T-helper 17 cell (primary cell): Measurements from ENCODE around the gene HMG20A. TPM values are rescaled to one million over a fixed set of nuclear protein-coding genes. Genes with fewer than 3 reads are reported as not detected.

Experiments
- ATAC-seq: fragments of 150-1000 bp; cut with Tn5 transposase; 2 replicates; pipeline ENCODE4 v1.10.0; 2021; ENCODE audit warnings: mild to moderate bottlenecking, moderate library complexity
- DNase-seq, 3 donors: peaks; one replicate each; pipeline versions ENCODE4 v3.0.0 to v3.0.0-alpha.2; 2020 to 2021
- H3K9me3 ChIP-seq: one replicate; pipeline ENCODE4 v1.7.0; 2013; ENCODE audit warnings: low read length, mild to moderate bottlenecking; ENCODE audit not compliant: control insufficient read depth, poor library complexity, severe bottlenecking
- H3K27ac Mint-ChIP-seq: one replicate; pipeline ENCODE4 v1.8.0; 2022; ENCODE audit warnings: mild to moderate bottlenecking, moderate library complexity, mixed read lengths
- H3K27me3 Mint-ChIP-seq: one replicate; pipeline ENCODE4 v1.8.0; 2022; ENCODE audit warnings: mixed read lengths
- H3K36me3 Mint-ChIP-seq: one replicate; pipeline ENCODE4 v1.8.0; 2022; ENCODE audit warnings: low read depth, mixed read lengths
- H3K4me1 Mint-ChIP-seq: one replicate; pipeline ENCODE4 v1.8.0; 2022; ENCODE audit warnings: mild to moderate bottlenecking, mixed read lengths
- H3K4me3 Mint-ChIP-seq: one replicate; pipeline ENCODE4 v1.8.0; 2022; ENCODE audit warnings: mild to moderate bottlenecking, moderate library complexity, mixed read lengths
- total RNA-seq, 4 donors: library from RNA in 2 of 4; stranded (reverse) in 2 of 4; gene quantifications; one replicate each; pipeline ENCODE4 v1.2.3 and lab custom pipeline; 2022 to 2026

HMG20A gene
- total RNA-seq = 10 to 100 TPM; 22.3 to 30.6 TPM
- 30.3 to 46.1 reads per million in 2 donors for total RNA-seq (lab: John Stamatoyannopoulos, UW)

GRCh38 chr15:77420610-77421369 lies at the start of gene HMG20A:
Gene HMG20A, plus strand, starts transcription at chr15:77420888. Its CDS starts 37,520 bp downstream, at chr15:77458408.
- peak within 1 kb of the TSS; percentile 98 for H3K4me3 Mint-ChIP-seq
- peak; percentile 65 for ATAC-seq
- H3K27me3 Mint-ChIP-seq = peaks cover 8% of the 10 kb centered on the region
- H3K27ac Mint-ChIP-seq = peak within 1 kb of the TSS; percentile 97
- peaks cover 39% of the 10 kb centered on the region for H3K4me1 Mint-ChIP-seq
- H3K9me3 ChIP-seq = no peaks in the 10 kb centered on the region
- peak; percentile 19 to 26 (median 20) for DNase-seq
- peaks cover 3% of the 10 kb centered on the region for H3K36me3 Mint-ChIP-seq

DNA sequence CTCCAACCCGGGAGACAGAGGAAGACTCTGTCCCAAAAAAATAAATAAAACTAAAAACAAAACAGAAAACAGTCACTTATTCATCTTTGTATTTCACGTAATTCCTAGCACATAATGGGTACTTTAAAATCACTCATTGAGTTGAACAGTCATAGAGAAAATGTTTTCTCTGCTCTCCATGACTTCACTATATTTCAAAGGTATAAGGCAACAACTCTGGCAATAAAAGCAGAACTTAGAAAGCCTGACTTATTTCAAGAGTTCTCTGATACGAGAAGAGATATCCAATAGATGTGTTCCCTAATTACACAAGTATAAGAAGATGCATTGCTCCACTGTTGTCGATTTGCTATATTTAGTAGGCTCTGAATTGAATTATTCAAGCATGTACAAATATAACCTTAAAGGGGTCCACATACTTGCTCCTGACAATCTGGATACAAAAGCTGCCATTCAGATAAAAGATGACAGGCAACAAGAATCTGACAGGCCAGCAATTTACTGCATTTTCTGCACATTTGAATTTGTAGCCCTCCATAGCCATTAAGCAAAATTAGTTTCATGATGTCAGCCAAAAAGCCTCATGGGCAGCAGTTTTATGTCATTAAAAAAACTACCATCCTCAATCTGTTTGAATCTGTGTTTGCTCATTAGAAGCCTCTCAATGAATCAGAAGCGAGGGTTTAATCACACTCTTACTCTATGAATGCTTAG lies 48.7 kb upstream of the HMG20A start:
- ATAC-seq (no peak), DNase-seq (no peak)
- no peaks in the 10 kb centered on the region for H3K27me3 Mint-ChIP-seq
- no peaks in the 10 kb centered on the region for H3K9me3 ChIP-seq
- H3K4me3 Mint-ChIP-seq = no peak overlapping the region
- H3K27ac Mint-ChIP-seq = no peak overlapping the region
- no peaks in the 10 kb centered on the region for H3K4me1 Mint-ChIP-seq
- no peaks in the 10 kb centered on the region for H3K36me3 Mint-ChIP-seq

DNA sequence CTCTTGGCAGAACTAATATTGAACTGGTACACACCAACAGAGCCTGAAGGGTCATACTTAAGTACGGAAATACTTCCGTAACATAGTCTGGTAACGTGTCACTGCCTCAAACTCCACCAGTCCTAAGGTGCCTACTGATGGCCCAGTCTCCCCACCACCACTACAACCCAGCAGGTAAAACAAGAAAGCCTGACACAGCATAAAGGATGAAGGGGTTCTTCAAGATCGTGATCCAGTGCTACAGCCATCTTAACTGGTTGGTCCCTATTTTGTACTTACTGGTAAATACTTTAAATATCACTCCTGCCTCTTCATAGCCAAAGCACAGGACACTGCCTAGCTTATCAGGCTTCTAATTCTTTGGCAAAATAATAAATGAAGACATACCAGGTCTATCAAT lies 47.2 kb upstream of the HMG20A start:
- DNase-seq (no peak), ATAC-seq (no peak)
- Mint-ChIP-seq H3K27ac (no peak overlapping the region), H3K36me3 (no peaks in the 10 kb centered on the region), H3K4me3 (no peak overlapping the region), H3K27me3 (no peaks in the 10 kb centered on the region), H3K4me1 (no peaks in the 10 kb centered on the region)
- H3K9me3 ChIP-seq = no peaks in the 10 kb centered on the region

DNA sequence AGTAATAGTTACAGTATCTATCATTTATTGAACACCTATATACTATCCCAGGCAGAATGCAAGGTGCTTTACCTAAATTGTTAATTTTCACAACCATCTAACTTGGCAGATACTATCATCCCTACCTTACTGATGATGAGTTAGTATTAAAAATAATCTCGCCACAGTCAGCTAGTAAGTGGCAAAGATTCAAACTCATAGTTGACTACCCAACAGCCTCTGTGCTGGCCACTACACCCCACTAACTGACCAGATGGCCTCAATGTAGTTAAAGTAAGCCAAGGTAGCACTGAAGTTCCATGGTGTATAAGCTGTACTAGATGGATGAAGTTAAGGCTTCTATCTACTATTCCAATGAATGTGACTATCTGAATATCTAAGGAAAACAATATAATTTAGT lies 45.6 kb upstream of the HMG20A start:
- Mint-ChIP-seq H3K4me3 (no peak overlapping the region), H3K27me3 (no peaks in the 10 kb centered on the region), H3K36me3 (no peaks in the 10 kb centered on the region), H3K4me1 (no peaks in the 10 kb centered on the region), H3K27ac (no peak overlapping the region)
- no peak for ATAC-seq
- no peak for DNase-seq
- no peaks in the 10 kb centered on the region for H3K9me3 ChIP-seq

DNA sequence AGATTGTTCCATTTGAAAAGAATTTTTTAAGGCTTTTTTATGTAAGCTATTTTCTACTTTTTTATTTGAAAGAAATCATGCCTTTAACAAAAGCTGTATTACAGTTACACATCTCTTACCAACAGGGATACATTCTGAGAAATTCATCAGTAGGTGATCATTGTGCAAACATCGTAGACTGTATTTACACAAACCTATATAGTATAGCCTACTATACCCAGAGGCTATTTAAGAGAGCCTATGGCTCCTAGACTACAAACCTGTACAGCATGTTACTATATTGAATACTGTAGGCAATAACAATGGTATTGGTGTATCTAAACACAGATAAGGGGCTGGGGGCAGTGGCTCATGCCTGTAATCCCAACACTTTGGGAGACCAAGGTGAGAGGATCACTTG lies 43.9 kb upstream of the HMG20A start:
- no peak overlapping the region for H3K27ac Mint-ChIP-seq
- H3K4me3 Mint-ChIP-seq = no peak overlapping the region
- ATAC-seq (no peak), DNase-seq (no peak)
- H3K36me3 Mint-ChIP-seq = no peaks in the 10 kb centered on the region
- H3K9me3 ChIP-seq = no peaks in the 10 kb centered on the region
- no peaks in the 10 kb centered on the region for H3K4me1 Mint-ChIP-seq
- H3K27me3 Mint-ChIP-seq = no peaks in the 10 kb centered on the region

DNA sequence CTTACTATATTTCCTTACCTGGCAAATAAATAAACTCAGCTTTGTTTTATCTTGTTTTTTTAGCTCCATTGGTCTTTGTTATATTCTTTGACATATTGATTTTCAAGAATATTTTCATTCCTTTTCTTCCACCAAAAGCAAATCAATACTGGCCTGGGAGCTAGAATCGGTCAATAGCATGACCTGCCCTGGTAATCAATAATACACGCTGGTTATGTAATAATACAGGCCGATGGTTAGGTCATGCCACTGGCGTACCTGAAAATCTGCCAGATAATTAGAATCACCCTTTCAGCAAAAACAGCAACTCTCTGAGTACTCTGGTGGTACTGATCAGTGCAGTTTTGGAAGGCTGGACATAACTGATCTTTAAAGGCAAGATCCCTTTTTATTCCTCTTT lies 40.7 kb upstream of the HMG20A start:
- no peaks in the 10 kb centered on the region for H3K9me3 ChIP-seq
- Mint-ChIP-seq H3K27ac (no peak overlapping the region), H3K4me3 (no peak overlapping the region), H3K27me3 (no peaks in the 10 kb centered on the region), H3K36me3 (peaks cover 5% of the 10 kb centered on the region), H3K4me1 (peaks cover 4% of the 10 kb centered on the region)
- ATAC-seq (no peak), DNase-seq (no peak)

DNA sequence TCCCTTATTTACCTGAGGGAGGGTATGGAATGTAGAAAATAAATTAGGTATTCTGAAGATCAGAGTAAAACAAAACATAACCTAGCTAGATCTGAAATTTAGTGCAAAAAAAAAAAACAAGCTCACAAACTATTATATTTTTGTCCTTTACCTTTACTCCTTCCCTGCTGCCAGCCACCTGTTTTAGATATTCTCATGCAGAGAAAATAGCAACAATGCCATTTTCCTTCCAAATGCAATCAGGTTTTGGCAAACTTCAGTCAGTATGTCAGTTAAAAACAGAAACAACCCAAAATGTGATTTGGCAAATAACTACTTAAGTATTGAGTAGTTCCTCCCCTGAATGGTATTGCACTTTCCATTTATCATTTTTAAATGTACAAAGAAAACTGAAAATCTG lies 36.6 kb upstream of the HMG20A start:
- no peak for ATAC-seq
- H3K27ac Mint-ChIP-seq = no peak overlapping the region
- peaks cover 5% of the 10 kb centered on the region for H3K36me3 Mint-ChIP-seq
- peaks cover 4% of the 10 kb centered on the region for H3K4me1 Mint-ChIP-seq
- no peaks in the 10 kb centered on the region for H3K9me3 ChIP-seq
- H3K4me3 Mint-ChIP-seq = no peak overlapping the region
- no peaks in the 10 kb centered on the region for H3K27me3 Mint-ChIP-seq
- DNase-seq = no peak

GRCh38 chr15:77384589-77385359 lies 35.9 kb upstream of the HMG20A start:
- peaks cover 4% of the 10 kb centered on the region for H3K4me1 Mint-ChIP-seq
- no peak for ATAC-seq

GRCh38 chr15:77386626-77387025 lies 34.1 kb upstream of the HMG20A start:
- Mint-ChIP-seq H3K4me3 (no peak overlapping the region), H3K27me3 (no peaks in the 10 kb centered on the region), H3K4me1 (peaks cover 4% of the 10 kb centered on the region), H3K36me3 (peaks cover 7% of the 10 kb centered on the region), H3K27ac (no peak overlapping the region)
- ATAC-seq (no peak), DNase-seq (no peak)
- no peaks in the 10 kb centered on the region for H3K9me3 ChIP-seq

More at GRCh38 chr15:77384589-77385359, 35.9 kb upstream of the HMG20A start:
- H3K36me3 Mint-ChIP-seq = peaks cover 5% of the 10 kb centered on the region
- no peak overlapping the region for H3K27ac Mint-ChIP-seq
- DNase-seq = no peak
- no peak overlapping the region for H3K4me3 Mint-ChIP-seq
- H3K27me3 Mint-ChIP-seq = no peaks in the 10 kb centered on the region
- no peaks in the 10 kb centered on the region for H3K9me3 ChIP-seq

GRCh38 chr15:77387365-77388105 lies 33.2 kb upstream of the HMG20A start:
- Mint-ChIP-seq H3K4me3 (no peak overlapping the region), H3K27ac (no peak overlapping the region), H3K27me3 (no peaks in the 10 kb centered on the region), H3K36me3 (peaks cover 3% of the 10 kb centered on the region), H3K4me1 (peaks cover 4% of the 10 kb centered on the region)
- no peak for DNase-seq
- no peaks in the 10 kb centered on the region for H3K9me3 ChIP-seq
- no peak for ATAC-seq

DNA sequence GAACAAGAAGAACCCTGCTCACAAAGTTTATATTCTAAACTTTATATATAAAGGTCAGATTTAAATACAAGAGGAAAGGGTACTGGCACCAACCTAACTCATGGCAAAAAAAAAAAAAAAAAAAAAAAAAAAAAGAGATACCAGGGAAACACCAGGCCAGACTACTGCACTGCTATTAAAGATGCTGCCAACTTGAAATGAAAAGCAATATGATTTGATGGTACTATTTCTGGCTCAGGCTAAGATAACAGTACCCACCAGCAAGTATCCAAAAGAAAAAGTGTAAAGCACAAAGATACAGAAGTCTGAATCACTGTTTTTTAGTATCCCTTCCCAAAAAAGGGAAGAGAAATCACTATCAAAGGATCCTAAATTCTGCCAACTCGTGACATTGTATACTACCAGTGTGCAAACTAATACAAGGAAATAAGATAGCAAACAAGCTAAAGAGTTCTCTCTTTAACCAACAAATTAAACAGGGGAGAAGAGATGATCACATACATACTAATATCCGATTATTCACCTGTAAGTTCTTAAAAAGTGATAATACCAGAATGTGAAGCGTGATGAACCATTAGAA lies 29.2 kb upstream of the HMG20A start:
- Mint-ChIP-seq H3K27me3 (no peaks in the 10 kb centered on the region), H3K4me1 (no peaks in the 10 kb centered on the region), H3K36me3 (peaks cover 3% of the 10 kb centered on the region), H3K27ac (no peak overlapping the region), H3K4me3 (no peak overlapping the region)
- DNase-seq = no peak
- no peaks in the 10 kb centered on the region for H3K9me3 ChIP-seq
- ATAC-seq = no peak

GRCh38 chr15:77392762-77393470 lies 27.8 kb upstream of the HMG20A start:
- DNase-seq (no peak), ATAC-seq (no peak)
- H3K36me3 Mint-ChIP-seq = peaks cover 3% of the 10 kb centered on the region
- H3K4me3 Mint-ChIP-seq = no peak overlapping the region
- no peaks in the 10 kb centered on the region for H3K27me3 Mint-ChIP-seq
- H3K9me3 ChIP-seq = no peaks in the 10 kb centered on the region
- no peaks in the 10 kb centered on the region for H3K4me1 Mint-ChIP-seq
- H3K27ac Mint-ChIP-seq = no peak overlapping the region
